Middle frontal gyrus (tissue), 1 donor: ENCODE measurements around the gene RIN3.

Source experiments
- DNase-seq: peaks from one replicate; pipeline ENCODE4 v3.0.0-alpha.2; 2015; ENCODE audit warnings: low spot score; ENCODE audit errors: extremely low spot score

RIN3 gene

DNA sequence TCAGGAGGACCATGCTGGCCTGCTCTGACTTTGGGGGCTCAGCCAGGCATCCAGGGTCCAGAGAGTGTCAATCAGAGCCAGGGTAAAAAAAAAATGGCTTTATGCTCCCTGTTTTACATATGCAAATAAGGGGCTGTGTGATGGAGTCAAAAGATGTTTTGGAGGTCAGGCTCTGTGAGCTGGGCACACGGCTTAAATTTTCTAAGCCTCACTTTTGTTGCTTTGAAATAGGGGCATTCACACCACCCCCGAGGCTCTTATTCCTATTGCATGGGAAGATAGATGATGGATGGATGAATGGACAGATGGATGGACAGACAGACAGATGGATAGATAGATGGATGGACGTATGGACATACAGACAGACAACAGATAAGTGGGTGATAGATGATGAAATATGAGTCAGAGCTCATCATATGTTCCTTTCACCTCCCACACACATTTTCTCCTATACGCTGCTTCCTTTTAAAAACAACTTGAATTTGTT lies 42.7 kb downstream of the RIN3 start:
- no peak for DNase-seq

DNA sequence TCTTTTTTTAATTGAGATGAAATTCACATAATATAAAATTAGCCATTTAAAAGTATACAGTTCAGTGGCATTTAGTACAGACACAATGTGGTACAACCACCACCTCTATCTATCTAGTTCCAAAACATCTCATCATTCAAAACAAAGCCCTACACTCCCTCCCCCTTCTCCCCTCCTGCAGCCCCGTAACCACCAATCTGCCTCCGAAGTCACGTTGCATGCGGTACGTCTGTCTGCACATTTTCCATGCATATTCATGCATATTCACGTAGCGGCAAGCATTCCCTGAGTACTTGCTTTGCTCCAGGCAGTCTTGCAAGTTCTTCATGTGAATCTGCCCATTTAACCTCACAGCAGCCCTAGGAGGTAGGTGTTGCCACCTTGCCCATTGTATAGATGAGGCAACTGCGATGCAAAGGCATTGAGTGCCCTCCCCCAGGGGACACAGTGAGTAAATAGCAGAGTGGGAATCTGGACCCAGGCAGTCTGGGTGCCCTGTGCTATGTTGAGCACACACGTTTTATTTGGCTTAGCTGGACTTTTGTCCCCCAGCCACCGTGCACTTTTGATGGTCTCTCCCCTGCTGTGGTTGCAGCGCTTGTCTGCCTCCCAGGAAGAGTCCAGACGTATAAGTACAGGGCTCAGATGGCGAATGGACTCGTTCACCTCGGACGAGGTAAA lies 43.4 kb downstream of the RIN3 start:
- DNase-seq: no peak

DNA sequence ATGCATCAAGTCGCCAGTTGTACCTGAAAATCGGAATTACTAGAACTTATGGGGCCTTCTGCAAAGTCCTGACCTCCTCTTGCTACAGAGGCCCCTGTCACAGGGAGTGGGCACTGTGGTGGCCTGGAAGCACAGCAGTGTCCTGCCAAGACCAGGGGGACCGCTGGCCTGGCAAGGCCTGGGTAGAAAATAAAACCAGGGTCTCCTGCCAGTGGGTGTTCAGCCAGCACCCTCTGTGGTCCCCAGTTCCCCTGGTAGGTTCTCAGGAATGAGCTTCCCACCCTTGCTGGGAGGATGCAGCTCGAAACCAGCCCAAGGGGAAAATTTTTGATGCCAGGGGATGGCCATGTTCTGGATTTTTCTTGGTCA lies 43.9 kb downstream of the RIN3 start:
- DNase-seq: no peak

DNA sequence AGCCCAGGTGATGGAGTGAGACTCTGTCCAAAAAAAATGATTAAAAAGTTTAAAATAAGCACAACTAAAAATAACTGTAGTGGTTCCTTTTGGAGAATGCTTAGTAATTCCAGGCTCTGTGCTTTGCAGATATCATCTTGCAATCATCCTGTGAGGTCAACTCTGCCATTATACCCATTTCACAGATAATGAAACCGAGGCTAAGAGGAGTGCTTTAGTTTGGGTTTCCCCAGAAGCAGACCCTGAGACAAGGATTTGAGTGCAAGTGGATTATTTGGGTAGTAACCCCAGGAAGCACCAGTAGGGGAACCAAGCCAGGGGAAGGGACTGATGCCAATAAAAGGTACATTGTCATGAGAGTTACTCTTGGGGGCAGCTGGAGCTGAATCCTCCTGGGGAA lies 44.7 kb downstream of the RIN3 start:
- DNase-seq: no peak

DNA sequence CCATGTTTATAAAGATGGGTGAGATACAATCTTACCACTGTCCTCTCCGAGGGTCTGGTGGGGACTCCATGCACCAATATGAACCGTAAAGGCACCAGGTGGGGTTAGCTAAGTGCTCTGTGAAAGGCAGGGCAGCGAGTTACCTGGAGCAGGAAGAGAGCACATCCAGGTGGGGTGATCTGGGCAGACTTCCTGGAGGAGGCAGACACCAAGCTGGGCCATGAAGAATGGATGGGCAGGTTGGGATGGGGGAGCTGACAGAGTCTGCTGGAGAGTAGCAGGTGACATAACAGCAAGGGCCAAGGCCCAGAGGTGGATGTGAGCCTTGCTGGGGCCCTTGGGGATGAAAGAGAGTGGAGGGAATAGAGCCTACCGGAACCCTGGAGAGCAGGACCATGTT lies 45.9 kb downstream of the RIN3 start:
- no peak for DNase-seq

DNA sequence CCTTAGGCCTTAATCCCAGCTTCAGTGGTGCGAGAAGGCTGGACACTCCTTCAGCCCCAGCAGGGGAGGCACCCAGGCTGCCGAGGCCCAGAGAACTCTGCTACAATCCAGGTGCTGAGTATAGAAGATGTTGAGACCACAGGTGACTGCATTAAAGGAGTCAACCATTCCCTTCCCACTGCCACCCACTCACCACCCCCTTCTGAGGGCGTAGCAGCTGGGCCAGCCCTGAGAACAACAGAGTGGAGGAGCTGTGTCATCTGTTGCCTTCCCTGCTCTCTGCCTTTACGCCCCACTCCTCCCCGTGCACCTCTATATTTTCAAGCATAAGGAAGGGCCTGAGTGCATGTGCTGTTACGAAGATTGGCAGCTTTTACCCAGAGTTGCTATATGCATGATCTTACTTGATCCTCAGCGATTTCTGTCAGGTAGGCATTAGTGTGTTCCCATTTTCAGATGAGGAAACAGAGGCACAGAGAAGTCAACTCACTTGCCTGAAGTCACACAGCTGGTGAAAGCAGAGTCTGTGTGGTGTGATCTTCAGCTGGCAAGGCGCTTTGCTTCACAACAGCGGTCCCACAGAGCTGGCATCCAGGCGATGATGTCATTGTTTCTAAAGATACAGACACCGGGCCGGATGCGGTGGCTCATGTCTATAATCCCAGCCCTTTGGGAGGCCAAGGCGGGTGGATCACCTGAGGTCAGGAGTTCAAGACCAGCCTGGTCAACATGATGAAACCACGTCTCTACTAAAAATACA lies 46.7 kb downstream of the RIN3 start:
- no peak for DNase-seq

DNA sequence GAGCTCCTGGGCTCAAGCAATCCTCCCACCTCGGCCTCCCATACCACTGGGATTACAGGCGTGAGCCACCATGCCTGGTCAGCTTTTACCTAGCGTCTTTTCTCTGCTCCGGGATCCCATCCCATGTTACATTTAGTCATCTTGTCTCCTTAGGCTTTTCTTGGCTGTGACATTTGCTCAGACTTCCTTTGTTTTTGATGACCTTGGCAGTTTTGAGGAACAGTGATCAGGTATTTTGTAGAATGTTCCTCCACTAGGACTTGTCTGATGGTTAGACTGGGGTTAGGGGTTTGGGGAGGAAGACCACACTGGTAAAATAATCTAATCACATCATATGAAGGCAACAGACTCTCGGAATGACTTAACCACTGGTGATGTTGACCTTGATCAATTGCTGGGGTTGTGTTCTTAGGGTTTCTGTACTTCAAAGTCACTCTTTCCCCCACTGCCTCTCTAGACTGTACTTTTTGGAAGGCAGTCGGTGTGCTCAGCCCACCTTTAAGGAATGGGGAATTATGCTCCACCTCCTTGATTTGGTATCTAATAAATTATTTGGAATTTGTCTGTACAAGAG lies 48.4 kb downstream of the RIN3 start:
- DNase-seq: no peak

DNA sequence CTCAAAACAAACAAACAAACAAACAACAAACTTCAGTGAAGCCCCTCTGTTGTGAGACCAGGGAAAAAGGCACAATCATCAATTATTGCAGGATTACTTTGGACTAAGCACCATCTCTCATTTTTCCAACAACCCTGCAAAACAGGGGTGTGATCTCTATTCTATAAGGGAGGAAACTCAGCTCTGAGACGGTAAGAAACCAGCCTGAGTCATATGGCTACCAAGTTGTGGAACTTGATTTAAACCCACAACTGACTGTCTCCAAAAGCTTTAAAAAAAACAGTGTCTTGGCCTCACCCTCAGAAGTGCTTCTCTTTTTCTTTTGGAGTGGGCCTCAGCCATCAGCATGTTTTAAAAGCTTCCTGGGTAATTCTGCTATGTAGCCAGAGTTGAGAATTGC lies 49.8 kb downstream of the RIN3 start:
- DNase-seq: no peak

DNA sequence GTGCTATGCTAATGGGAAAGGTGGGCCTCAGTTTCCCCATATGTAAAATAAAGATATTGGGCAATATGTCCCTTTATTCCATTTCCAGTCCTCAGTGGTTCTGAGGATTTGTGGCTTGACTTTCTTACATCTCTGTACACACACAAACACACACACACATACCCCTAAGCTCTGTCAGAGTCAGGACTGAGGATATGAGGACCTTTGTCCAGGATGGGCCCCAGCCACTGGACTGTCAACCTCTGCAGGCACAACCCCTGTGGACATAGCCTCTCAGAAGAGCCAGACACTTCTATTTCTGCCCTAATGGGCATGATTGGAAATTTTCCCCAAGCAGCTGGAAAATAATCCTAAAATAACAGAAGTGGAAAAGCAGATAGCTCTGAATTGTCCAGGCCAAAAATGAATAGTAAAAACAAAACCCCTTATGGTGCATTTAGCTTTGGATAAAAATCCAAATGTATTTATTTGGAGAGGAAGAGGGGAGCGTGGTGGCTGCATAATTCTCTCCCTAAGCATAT lies 50.2 kb downstream of the RIN3 start:
- DNase-seq: no peak

DNA sequence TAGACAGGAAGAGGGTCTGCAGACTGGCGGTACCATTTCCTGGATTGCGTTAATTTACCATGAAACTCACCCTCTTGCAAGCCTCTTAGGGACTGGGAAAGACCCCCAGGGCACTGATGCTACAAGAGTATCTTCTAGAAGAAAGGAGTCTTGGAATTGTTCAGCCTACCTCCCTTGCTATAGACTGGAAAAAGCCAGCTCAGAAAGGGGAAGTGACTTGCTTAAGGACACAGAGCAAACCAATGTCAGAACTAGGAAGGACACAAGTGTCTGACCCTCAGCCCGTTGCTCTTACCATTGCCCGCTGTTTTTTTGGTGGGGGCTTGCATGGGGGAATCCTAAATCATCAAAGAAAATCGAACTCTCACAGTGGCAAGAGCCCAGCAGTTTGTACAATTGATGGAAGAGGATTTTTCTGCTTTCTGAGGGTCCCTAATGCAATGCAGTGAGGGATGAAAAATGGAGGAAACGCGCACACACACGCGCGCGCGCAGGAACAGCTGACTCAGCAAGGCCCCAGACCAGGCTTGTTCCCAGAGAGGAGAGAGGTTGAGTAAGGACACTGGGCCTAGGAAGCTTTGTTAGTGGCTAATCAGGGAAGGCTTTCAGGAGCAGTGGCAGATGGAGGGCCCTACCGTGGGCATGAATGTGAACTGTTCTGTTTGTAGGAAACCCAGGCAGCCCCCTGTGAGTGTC lies 50.9 kb downstream of the RIN3 start:
- DNase-seq: no peak

DNA sequence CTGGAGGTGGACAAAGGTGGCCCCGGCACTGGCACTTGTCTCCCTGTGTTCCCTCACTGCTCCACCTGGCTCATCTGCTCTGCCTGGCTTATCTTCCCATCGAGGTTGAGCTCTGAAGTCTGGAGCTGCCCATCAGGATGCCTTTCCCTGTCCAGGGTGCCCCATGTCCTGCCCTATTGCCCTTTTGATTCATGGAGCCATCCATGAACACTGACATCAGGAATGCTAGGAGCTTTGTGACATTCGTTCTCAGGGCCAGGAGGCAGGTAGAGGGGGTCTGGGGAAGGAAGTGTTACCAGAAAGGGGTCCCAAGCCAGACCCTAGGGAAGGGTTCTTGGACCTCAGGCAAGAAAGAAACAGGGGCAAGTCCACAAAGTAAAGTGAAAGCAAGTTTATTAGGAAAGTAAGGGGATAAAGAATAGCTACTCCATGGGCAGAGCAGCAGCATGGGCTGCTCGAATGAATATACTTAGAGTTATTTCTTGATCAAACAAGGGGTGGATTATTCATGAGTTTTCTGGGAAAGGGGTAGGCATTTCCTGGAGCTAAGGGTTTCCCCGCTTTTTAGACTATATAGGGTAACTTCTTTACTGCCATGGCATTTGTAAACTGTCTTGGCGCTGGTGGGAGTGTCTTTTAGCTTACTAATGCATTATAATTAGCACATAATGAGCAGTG lies 51.6 kb downstream of the RIN3 start:
- DNase-seq: no peak

DNA sequence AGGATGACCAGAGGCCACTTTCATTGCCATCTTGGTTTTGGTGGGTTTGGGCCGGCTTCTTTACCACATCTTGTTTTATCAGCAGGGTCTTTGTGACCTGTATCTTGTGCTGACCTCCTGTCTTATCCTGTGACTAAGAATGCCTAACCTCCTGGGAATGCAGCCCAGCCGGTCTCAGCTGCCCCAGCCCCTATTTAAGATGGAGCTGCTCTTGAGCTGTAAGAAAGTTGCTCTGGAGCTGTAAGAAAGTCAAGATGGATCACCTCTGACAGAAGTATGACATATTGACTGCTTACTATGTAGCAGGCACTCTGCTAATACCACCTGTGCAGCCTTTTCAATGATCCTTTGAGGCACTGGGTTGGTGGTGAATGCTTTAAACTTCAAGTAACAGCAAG lies 52.1 kb downstream of the RIN3 start:
- no peak for DNase-seq

DNA sequence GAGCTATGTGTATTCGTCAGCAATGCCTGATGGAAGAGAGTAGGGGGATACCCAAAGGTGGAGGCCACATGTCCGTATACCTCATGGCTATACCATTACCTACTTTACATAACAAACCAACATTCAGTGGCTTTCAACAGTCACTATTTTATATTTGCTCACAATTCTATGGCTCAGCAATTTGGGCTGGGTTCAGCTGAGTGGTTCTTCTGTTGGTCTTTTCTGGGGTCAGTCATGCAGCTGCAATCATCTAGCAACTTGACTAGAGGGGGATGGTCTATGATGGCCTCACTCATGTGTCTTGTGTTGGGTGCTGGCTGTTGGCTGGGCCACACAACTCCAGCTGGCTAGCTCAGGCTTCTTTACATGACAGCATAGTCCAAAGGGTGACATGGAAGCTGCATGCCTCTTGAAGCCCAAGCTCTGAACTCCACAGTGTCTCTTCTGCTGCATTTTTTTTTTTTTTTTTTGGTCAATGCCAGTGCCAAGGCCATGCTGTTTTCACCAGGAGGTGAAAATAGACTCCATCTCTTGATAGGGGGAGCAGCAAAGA lies 53.7 kb downstream of the RIN3 start:
- no peak for DNase-seq

DNA sequence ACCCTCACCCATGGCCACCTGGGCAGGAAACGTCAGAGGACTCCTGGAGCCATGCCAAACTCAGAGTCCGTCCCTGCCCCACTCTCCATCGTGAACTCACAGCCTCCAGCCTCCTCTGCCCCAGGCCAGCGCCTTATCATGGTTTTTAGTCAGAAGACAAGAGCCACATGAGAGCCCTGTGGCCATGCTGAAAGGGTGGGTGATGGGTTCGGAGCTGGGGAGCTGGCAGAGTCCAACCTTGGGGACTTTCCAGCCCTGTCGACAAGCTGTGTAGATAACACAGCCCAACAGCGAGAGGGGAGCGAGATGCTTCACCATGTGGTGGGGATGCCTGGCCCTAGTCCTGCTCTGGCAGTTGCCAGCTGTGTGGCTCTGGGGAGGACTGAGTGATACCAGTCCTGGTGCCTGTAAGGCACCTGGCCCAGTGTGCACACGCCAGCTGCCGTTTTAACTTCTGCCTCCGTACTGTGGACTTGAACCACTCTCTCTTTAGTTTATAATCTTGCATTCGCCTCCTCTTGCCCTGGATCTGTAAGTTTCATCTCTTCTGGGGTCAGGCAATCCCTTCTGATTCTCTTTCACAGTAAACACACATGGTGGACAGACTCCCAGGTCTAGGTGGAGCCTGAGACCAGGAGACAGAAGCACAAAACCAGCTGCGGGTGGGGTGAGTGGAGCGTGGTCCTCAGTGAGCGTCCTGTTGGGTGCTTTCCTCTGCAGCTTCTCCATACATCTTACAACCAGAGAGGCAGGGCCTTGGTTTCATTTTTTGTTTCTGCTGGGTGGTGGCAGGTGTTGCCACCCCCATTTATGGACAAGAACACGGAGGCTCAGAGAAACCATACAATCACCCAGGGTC lies 55.3 kb downstream of the RIN3 start:
- DNase-seq: no peak

DNA sequence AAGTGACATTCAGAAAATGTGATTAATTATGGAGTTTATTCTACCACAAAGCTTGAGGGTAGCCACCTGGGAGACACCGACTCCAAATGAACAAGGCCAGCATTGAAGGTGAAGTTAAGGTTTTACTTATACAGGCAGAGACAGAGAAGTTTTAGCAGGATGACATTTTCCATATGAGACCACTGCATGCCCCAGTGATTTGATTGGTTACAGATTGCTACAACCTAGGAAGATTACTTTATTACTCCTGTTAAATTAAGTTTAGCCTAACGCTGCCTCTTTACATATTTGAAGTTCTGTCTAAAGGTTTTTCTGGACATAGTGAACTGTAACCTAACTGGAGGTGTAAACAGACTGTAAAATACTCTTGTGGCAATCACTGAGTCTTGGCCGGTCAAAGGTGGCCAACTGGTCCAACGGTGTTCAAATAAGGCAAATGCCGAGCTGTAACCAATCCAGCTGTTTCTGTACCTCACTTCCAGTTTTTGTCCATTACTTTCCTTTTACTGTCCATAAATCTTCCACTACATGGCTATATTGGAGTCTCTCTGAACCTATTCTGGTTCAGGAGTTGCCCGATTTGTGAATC lies 57.2 kb downstream of the RIN3 start:
- no peak for DNase-seq

DNA sequence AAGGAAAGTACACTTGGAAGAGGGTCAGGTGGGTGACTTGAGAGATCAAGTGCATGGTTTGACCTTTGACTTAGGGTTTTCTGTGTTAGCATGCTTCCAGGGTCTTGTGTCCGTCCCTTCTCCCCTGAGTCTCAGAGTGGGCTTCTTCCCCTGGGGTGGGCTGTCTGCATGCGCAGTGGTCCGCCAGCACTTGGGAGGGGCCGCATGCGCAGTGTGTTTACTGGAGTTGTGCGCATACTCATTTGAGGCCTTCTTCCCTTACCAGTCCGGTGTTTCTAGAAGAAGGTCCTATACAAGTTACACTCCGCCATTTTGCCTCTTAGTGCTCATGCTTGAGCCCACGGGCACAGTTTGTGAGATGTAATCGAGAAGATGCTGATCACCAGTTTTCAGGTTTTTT lies 58.5 kb downstream of the RIN3 start:
- DNase-seq: no peak

DNA sequence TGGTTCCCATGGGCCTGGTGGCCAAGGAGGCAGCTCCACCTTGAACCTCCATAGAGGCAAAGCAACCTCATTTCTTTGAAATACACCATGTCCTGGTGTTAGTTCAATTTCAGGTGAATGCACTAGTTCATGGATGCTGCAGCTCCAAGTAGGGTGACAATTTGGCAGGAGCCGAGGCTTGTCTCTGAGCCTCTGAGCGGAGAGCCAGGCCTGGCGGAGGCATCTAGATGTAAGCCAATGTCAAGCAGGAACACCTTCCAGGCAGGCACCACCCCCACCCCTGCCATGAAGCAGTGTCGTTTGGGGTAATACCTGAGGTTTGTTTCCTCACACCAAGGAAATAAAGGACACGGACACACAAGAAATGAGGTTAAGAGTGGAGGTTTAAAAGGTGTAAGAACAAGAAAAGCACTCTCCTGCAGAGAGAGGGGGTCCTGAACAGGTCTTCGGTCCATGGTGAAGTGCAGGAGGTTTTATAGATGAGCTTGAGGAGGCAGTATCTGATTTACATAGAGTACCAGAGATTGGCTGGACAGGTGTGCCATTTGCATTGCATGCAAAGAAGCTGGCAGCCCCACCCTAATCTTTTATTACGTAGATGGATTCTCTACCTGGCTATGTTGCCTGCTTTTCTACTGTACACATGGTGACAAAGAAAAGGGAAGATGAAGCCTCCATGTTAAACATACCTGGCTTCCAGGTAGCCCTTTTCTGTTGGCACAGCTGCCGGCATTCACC lies 60.3 kb downstream of the RIN3 start:
- no peak for DNase-seq

DNA sequence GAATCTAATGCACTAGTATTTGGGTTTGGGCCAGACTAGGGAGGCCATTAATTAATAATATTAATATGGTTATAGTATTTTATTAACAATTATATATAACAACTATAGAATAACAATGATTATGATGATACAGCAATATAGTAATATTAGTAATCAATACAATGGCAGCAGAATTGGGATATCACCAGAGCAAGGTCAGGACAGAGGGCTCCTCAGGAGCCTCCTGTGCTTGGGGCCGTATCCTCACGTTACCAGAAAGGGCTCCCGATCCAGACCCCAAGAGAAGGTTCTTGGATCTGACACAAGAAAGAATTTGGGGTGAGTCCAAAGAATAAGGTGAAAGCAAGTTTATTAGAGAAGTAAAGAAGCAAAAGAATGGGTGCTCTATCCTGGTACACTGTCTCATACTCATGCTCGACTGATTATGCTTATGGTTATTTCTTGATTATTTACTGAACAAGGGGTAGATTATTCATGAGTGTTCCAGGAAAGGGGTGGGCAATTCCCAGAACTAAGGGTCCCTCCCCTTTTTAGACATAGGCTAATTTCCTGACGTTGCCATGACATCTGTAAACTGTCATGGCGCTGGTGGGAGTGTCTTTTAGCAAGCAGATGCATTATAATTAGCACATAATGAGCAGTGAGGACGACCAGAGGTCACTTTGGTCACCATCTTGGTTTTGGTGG lies 61.6 kb downstream of the RIN3 start:
- DNase-seq: no peak
